BE2C (cell line): ENCODE data around the gene DNALI1.
"Not testable (repeated sequence)": the region's sequence is repeated elsewhere in the genome, so short reads cannot be mapped to it uniquely, and the experiment has no call there.

Experiments used
- DNase-seq: peaks from one replicate; pipeline ENCODE4 v3.0.0-alpha.2; 2020
- H3K27me3 ChIP-seq: fragments of 250-450 bp; sonication (Bioruptor Pico); 2 replicates; pipeline ENCODE4 v1.5.1; 2020; ENCODE audit warnings: mild to moderate bottlenecking
- H3K36me3 ChIP-seq: fragments of 250-450 bp; sonication (Bioruptor Pico); 2 replicates; pipeline ENCODE4 v1.5.1; 2020; ENCODE audit warnings: mild to moderate bottlenecking
- H3K4me1 ChIP-seq: fragments of 250-450 bp; sonication (Bioruptor Pico); 2 replicates; pipeline ENCODE4 v1.5.1; 2020
- H3K4me3 ChIP-seq: 2 replicates; pipeline ENCODE4 v1.5.1; 2011; ENCODE audit warnings: low read depth, low read length
- H3K9me3 ChIP-seq: fragments of 250-450 bp; sonication (Bioruptor Pico); 2 replicates; pipeline ENCODE4 v1.5.1; 2020
- CTCF ChIP-seq: IDR thresholded peaks from 2 replicates; pipeline ENCODE4 v1.5.1; 2012; ENCODE audit warnings: mild to moderate bottlenecking, low read depth, low read length

Gene DNALI1

GRCh38 chr1:37517569-37517968, 39.2 kb upstream of the DNALI1 start:
- TF ChIP-seq CTCF, result no peak
- Histone ChIP-seq H3K9me3 (no peaks in the 10 kb centered on the region), H3K4me1 (no peaks in the 10 kb centered on the region), H3K36me3 (no peaks in the 10 kb centered on the region), H3K27me3 (no peaks in the 10 kb centered on the region), H3K4me3 (no peak overlapping the region)
- DNase-seq, result no peak

- H3K4me3 ChIP-seq, H3K9me3 ChIP-seq, H3K4me1 ChIP-seq, H3K27me3 ChIP-seq, DNase-seq, H3K36me3 ChIP-seq: not testable (repeated sequence)
Observed at GRCh38 chr1:37518241-37518640, 38.5 kb upstream of the DNALI1 start.

- H3K9me3 ChIP-seq, H3K4me3 ChIP-seq, H3K27me3 ChIP-seq, H3K4me1 ChIP-seq, DNase-seq, H3K36me3 ChIP-seq: not testable (repeated sequence)
Observed at GRCh38 chr1:37518929-37519328, 37.8 kb upstream of the DNALI1 start.

- H3K4me1 ChIP-seq, result no peaks in the 10 kb centered on the region
- TF ChIP-seq CTCF, result no peak
- H3K36me3 ChIP-seq, result no peaks in the 10 kb centered on the region
- no peaks in the 10 kb centered on the region for H3K9me3 ChIP-seq
- no peak overlapping the region for H3K4me3 ChIP-seq
- no peaks in the 10 kb centered on the region for H3K27me3 ChIP-seq
- no peak for DNase-seq
Observed at GRCh38 chr1:37519613-37520012, 37.1 kb upstream of the DNALI1 start.

GRCh38 chr1:37529888-37530287, 26.9 kb upstream of the DNALI1 start:
- DNase-seq, H3K36me3 ChIP-seq, H3K27me3 ChIP-seq, H3K9me3 ChIP-seq, H3K4me3 ChIP-seq, H3K4me1 ChIP-seq: not testable (repeated sequence)

GRCh38 chr1:37532418-37533156, 24.2 kb upstream of the DNALI1 start:
- H3K9me3 ChIP-seq, result not testable (repeated sequence)

GRCh38 chr1:37533317-37534093, 23.2 kb upstream of the DNALI1 start:
- no peaks in the 10 kb centered on the region for H3K27me3 ChIP-seq
- no peak for TF ChIP-seq CTCF
- H3K4me3 ChIP-seq, result no peak overlapping the region
- peaks cover 5% of the 10 kb centered on the region; the same call in 1 of the 2 replicates for H3K36me3 ChIP-seq
- DNase-seq, result no peak
- H3K9me3 ChIP-seq, result no peaks in the 10 kb centered on the region
- H3K4me1 ChIP-seq, result no peaks in the 10 kb centered on the region

More at GRCh38 chr1:37532418-37533156, 24.2 kb upstream of the DNALI1 start:
- H3K36me3 ChIP-seq, H3K27me3 ChIP-seq, DNase-seq, H3K4me1 ChIP-seq, H3K4me3 ChIP-seq: not testable (repeated sequence)

GRCh38 chr1:37537378-37537777, 19.4 kb upstream of the DNALI1 start:
- Histone ChIP-seq H3K9me3 (no peaks in the 10 kb centered on the region), H3K4me3 (no peak overlapping the region), H3K36me3 (peaks cover 8% of the 10 kb centered on the region), H3K4me1 (no peaks in the 10 kb centered on the region), H3K27me3 (no peaks in the 10 kb centered on the region)
- no peak for DNase-seq
- TF ChIP-seq CTCF, result no peak

GRCh38 chr1:37539154-37539553, 17.6 kb upstream of the DNALI1 start:
- not testable (repeated sequence) for H3K4me3 ChIP-seq, DNase-seq, H3K36me3 ChIP-seq, H3K4me1 ChIP-seq, H3K27me3 ChIP-seq, H3K9me3 ChIP-seq
